Measurements from ENCODE around the gene NEK1. TPM values are rescaled to one million over a fixed set of nuclear protein-coding genes. Genes with fewer than 3 reads are reported as not detected.

Gene NEK1
- total RNA-seq, 4 donors from 2014 or later, result 6.0 to 11.1 (median 6.7) TPM

DNA sequence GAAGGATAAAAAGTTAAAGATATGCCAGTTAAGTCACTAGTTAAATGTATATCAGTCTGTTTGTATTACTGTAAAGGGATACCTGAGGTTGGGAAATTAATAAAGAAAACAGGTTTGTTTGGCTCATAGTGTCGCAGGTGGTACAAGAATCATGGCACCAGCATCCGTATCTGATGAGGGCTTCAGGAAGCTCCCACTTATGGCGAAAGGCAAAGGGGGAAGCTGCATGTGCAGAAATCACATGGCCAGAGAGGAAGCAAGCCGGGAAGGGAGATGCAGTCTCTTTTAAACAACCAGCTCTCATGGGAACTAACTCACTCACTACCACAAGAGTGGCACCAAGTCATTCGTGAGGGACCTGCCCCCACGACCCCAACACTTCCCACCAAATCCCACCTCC, 249.8 kb downstream of the NEK1 start:
- H3K4me1 ChIP-seq, result no peaks in the 10 kb centered on the region
- TF ChIP-seq POLR2A (IDR thresholded peaks at IDR 0.05) (no peak), POLR2AphosphoS5 (IDR thresholded peaks at IDR 0.05) (no peak), EP300 (IDR thresholded peaks at IDR 0.05) (no peak)
- TF ChIP-seq, protein P1, sequence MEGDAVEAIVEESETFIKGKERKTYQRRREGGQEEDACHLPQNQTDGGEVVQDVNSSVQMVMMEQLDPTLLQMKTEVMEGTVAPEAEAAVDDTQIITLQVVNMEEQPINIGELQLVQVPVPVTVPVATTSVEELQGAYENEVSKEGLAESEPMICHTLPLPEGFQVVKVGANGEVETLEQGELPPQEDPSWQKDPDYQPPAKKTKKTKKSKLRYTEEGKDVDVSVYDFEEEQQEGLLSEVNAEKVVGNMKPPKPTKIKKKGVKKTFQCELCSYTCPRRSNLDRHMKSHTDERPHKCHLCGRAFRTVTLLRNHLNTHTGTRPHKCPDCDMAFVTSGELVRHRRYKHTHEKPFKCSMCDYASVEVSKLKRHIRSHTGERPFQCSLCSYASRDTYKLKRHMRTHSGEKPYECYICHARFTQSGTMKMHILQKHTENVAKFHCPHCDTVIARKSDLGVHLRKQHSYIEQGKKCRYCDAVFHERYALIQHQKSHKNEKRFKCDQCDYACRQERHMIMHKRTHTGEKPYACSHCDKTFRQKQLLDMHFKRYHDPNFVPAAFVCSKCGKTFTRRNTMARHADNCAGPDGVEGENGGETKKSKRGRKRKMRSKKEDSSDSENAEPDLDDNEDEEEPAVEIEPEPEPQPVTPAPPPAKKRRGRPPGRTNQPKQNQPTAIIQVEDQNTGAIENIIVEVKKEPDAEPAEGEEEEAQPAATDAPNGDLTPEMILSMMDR (IDR thresholded peaks at IDR 0.05), result no peak
- no peaks in the 10 kb centered on the region for H3K36me3 ChIP-seq
- H3K27ac ChIP-seq, result no peak overlapping the region
- WGBS, result 56% methylated on average over 6 of the region's 6 CpGs
- no peaks in the 10 kb centered on the region for H3K27me3 ChIP-seq
- H3K4me3 ChIP-seq, result no peak overlapping the region
- no peak for DNase-seq (ENCODE audit: low spot score in 2 of 2)
- no peaks in the 10 kb centered on the region for H3K9me3 ChIP-seq

DNA sequence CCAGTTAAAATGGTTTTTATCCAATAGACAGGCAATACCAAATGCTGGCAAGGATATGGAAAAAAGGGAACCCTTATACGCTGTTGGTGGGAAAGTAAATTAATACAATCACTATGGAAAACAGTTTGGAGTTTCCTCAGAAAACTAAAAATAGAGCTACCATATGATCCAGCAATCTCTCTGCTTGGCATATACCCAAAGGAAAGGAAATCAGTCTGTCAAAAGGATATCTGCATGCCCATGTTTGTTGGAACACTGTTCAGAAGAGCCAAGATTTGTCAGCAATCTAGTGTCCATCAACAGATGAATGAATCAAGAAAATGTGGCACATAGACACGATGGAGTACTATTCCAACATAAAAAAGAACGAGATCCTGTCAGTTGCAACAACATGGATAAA, 250.6 kb downstream of the NEK1 start:
- 56% methylated on average over 3 of the region's 3 CpGs for WGBS
- no peak overlapping the region for H3K27ac ChIP-seq
- DNase-seq (ENCODE audit: low spot score in 2 of 2), result no peak
- TF ChIP-seq EP300 (IDR thresholded peaks at IDR 0.05) (no peak), POLR2AphosphoS5 (IDR thresholded peaks at IDR 0.05) (no peak), POLR2A (IDR thresholded peaks at IDR 0.05) (no peak)
- TF ChIP-seq, protein P1 (IDR thresholded peaks at IDR 0.05), result no peak
- no peaks in the 10 kb centered on the region for H3K27me3 ChIP-seq
- H3K9me3 ChIP-seq, result no peaks in the 10 kb centered on the region
- H3K36me3 ChIP-seq, result no peaks in the 10 kb centered on the region
- no peak overlapping the region for H3K4me3 ChIP-seq
- H3K4me1 ChIP-seq, result no peaks in the 10 kb centered on the region

DNA sequence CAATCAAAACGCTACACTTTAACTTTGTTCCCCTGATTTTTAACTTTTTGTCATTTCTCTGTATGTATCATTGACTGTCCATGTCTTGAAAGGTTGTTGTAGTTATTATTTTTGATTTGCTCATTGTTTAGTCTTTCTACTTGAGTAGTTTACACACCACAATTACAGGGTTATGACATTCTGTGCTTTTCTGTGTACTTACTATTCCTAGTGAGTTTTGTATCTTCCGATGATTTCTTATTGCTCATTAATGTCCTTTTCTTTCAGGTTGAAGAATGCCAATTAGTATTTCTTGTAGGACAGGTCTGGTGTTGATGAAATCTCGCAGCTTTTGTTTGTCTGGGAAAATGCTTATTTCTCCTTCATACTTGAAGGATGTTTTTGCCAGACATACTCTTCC, 252.4 kb downstream of the NEK1 start:
- no peak overlapping the region for H3K27ac ChIP-seq
- DNase-seq (ENCODE audit: low spot score in 2 of 2), result no peak
- H3K36me3 ChIP-seq, result no peaks in the 10 kb centered on the region
- H3K9me3 ChIP-seq, result no peaks in the 10 kb centered on the region
- TF ChIP-seq EP300 (IDR thresholded peaks at IDR 0.05) (no peak), POLR2AphosphoS5 (IDR thresholded peaks at IDR 0.05) (no peak), POLR2A (IDR thresholded peaks at IDR 0.05) (no peak)
- TF ChIP-seq, protein P1 (IDR thresholded peaks at IDR 0.05), result no peak
- H3K27me3 ChIP-seq, result no peaks in the 10 kb centered on the region
- WGBS, result 88% methylated on average over 3 of the region's 3 CpGs
- no peaks in the 10 kb centered on the region for H3K4me1 ChIP-seq
- no peak overlapping the region for H3K4me3 ChIP-seq

DNA sequence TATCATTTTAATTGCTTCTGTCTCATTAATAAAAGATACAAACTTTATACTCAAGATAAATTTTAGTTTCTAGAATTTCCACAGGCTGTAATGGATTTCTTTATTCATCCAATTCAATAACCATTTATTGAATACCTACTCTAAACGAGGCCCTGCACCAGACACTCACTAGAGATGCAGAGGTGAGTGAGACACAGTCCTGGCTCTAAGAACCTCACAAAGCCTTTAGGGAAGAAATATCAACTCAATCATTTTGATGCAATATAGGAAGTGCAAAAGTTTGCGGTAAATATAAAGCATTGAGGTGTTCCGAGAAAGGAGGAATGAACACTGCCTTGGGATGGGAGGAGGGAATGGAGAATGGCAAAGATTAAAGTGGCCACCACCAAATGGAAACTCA, 260.0 kb downstream of the NEK1 start:
- Histone ChIP-seq H3K27me3 (no peaks in the 10 kb centered on the region), H3K9me3 (no peaks in the 10 kb centered on the region), H3K27ac (no peak overlapping the region)

DNA sequence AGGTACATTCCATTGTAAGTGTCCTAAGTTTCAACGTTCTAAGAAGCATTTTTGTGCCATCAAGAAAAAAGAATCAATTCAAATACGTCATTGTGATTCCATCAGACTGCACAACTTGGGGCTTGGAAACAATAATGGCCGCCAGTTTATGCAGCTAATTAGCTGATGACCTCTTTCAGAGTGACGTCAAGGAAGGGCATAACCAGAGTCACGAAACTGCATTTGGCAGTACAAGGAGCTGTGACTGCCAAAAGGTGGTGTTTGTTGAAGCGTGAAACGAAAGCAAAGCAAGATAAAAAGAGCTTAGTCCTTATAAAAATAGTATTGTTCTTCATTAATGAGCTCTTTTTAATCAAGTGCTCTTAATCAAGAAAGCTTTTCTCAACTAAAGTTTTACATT, 260.5 kb downstream of the NEK1 start:
- Histone ChIP-seq H3K27ac (no peak overlapping the region), H3K9me3 (no peaks in the 10 kb centered on the region), H3K27me3 (no peaks in the 10 kb centered on the region), H3K36me3 (no peaks in the 10 kb centered on the region), H3K4me1 (no peaks in the 10 kb centered on the region), H3K4me3 (no peak overlapping the region)
- 33% methylated on average over 7 of the region's 7 CpGs for WGBS
- no peak for TF ChIP-seq POLR2AphosphoS5 (IDR thresholded peaks at IDR 0.05)
- no peak for TF ChIP-seq POLR2A (IDR thresholded peaks at IDR 0.05)
- no peak for TF ChIP-seq EP300 (IDR thresholded peaks at IDR 0.05)
- TF ChIP-seq, protein P1 (IDR thresholded peaks at IDR 0.05), result no peak
- no peak for DNase-seq (ENCODE audit: low spot score in 2 of 2)

More for the DNA sequence above, 260.0 kb downstream of the NEK1 start:
- no peak for TF ChIP-seq EP300 (IDR thresholded peaks at IDR 0.05)
- TF ChIP-seq, protein P1 (IDR thresholded peaks at IDR 0.05), result no peak
- TF ChIP-seq POLR2A (IDR thresholded peaks at IDR 0.05), result no peak
- no peak for TF ChIP-seq POLR2AphosphoS5 (IDR thresholded peaks at IDR 0.05)
- DNase-seq (ENCODE audit: low spot score in 2 of 2), result no peak
- Histone ChIP-seq H3K36me3 (no peaks in the 10 kb centered on the region), H3K4me3 (no peak overlapping the region), H3K4me1 (no peaks in the 10 kb centered on the region)
- WGBS, result 55% methylated on average over 3 of the region's 3 CpGs

Measured in suprapubic skin (tissue), 4 donors.